H9 (cell line): Measurements from ENCODE around the gene MRC1. TPM values are rescaled to one million over a fixed set of nuclear protein-coding genes. Genes with fewer than 3 reads are reported as not detected.

ENCODE experiments used
- DNase-seq: peaks from one replicate; pipeline ENCODE4 v3.0.0-alpha.2; 2017
- H2AFZ ChIP-seq: one replicate; pipeline ENCODE4 v1.6.1; 2013; ENCODE audit warnings: mild to moderate bottlenecking, low read length, control low read depth, moderate library complexity
- H2AK5ac ChIP-seq: 2 replicates; pipeline ENCODE4 v1.6.1; 2013; ENCODE audit warnings: low read length, control low read depth, mixed read lengths; ENCODE audit not compliant: insufficient read length
- H2BK120ac ChIP-seq: one replicate; pipeline ENCODE4 v1.6.1; 2013; ENCODE audit warnings: low read depth, mild to moderate bottlenecking, low read length, control low read depth, inconsistent platforms; ENCODE audit not compliant: poor library complexity, severe bottlenecking
- H2BK12ac ChIP-seq: 2 replicates; pipeline ENCODE4 v1.6.1; 2013; ENCODE audit warnings: low read length, control low read depth, mixed read lengths, low read depth; ENCODE audit not compliant: insufficient read length
- H2BK15ac ChIP-seq: 2 replicates; pipeline ENCODE4 v1.6.1; 2013; ENCODE audit warnings: low read depth, low read length, control low read depth
- H2BK20ac ChIP-seq: one replicate; pipeline ENCODE4 v1.6.1; 2013; ENCODE audit warnings: low read depth, mild to moderate bottlenecking, low read length, control low read depth, inconsistent platforms; ENCODE audit not compliant: poor library complexity, severe bottlenecking
- H2BK5ac ChIP-seq: 2 replicates; pipeline ENCODE4 v1.6.1; 2013; ENCODE audit warnings: low read length, control low read depth, mixed read lengths; ENCODE audit not compliant: insufficient read length
- H3K14ac ChIP-seq: 2 replicates; pipeline ENCODE4 v1.6.1; 2013; ENCODE audit warnings: low read length, control low read depth; ENCODE audit not compliant: insufficient read depth
- H3K18ac ChIP-seq: 2 replicates; pipeline ENCODE4 v1.6.1; 2013; ENCODE audit warnings: low read depth, mild to moderate bottlenecking, mixed read lengths, low read length, control low read depth; ENCODE audit not compliant: insufficient read length
- H3K23ac ChIP-seq: 2 replicates; pipeline ENCODE4 v1.6.1; 2013; ENCODE audit warnings: low read length, control low read depth, mixed read lengths, low read depth; ENCODE audit not compliant: insufficient read length
- H3K23me2 ChIP-seq: 2 replicates; pipeline ENCODE4 v1.6.1; 2013; ENCODE audit warnings: low read depth, mild to moderate bottlenecking, mixed read lengths, low read length, control low read depth; ENCODE audit not compliant: insufficient read length, poor library complexity, severe bottlenecking
- H3K27ac ChIP-seq: 2 replicates; pipeline ENCODE4 v1.5.1; 2013; ENCODE audit warnings: low read length, control low read depth, mixed read lengths, low read depth; ENCODE audit not compliant: insufficient read length
- H3K27me3 ChIP-seq: 2 replicates; pipeline ENCODE4 v1.6.1; 2013; ENCODE audit warnings: low read length, control low read depth, inconsistent platforms; ENCODE audit not compliant: insufficient read depth
- H3K4ac ChIP-seq: 2 replicates; pipeline ENCODE4 v1.6.1; 2013; ENCODE audit warnings: low read depth, mild to moderate bottlenecking, control low read depth, inconsistent platforms, low read length, moderate library complexity
- H3K4me1 ChIP-seq: 2 replicates; pipeline ENCODE4 v1.6.1; 2013; ENCODE audit warnings: low read length, control low read depth, inconsistent platforms; ENCODE audit not compliant: insufficient read depth
- H3K4me2 ChIP-seq: 2 replicates; pipeline ENCODE4 v1.6.1; 2013; ENCODE audit warnings: low read length, control low read depth, mixed read lengths; ENCODE audit not compliant: insufficient read length, insufficient read depth
- H3K56ac ChIP-seq: 2 replicates; pipeline ENCODE4 v1.6.1; 2013; ENCODE audit warnings: low read depth, mild to moderate bottlenecking, mixed read lengths, low read length, control low read depth; ENCODE audit not compliant: insufficient read length
- H3K79me1 ChIP-seq: 2 replicates; pipeline ENCODE4 v1.6.1; 2013; ENCODE audit warnings: low read depth, mild to moderate bottlenecking, moderate library complexity, low read length, control low read depth, inconsistent platforms; ENCODE audit not compliant: insufficient read depth, poor library complexity, severe bottlenecking
- H3K79me2 ChIP-seq: 2 replicates; pipeline ENCODE4 v1.6.1; 2013; ENCODE audit warnings: low read length, control low read depth, inconsistent platforms; ENCODE audit not compliant: insufficient read depth
- H3K9ac ChIP-seq: 2 replicates; pipeline ENCODE4 v1.6.1; 2013; ENCODE audit warnings: low read length, control low read depth, mixed read lengths; ENCODE audit not compliant: insufficient read length; ENCODE audit errors: extremely low read depth
- H3K9me3 ChIP-seq: one replicate; pipeline ENCODE4 v1.6.1; 2013; ENCODE audit warnings: low read depth, low read length, inconsistent platforms; ENCODE audit not compliant: control insufficient read depth
- H3T11ph ChIP-seq: one replicate; pipeline ENCODE4 v1.6.1; 2013; ENCODE audit warnings: mild to moderate bottlenecking, low read length, control low read depth, inconsistent platforms
- H4K20me1 ChIP-seq: one replicate; pipeline ENCODE4 v1.6.1; 2013; ENCODE audit not compliant: control insufficient read depth, insufficient read length, insufficient read depth
- H4K5ac ChIP-seq: 2 replicates; pipeline ENCODE4 v1.6.1; 2013; ENCODE audit warnings: low read depth, mild to moderate bottlenecking, mixed read lengths, low read length, control low read depth; ENCODE audit not compliant: insufficient read length
- H4K8ac ChIP-seq: replicated peaks from 2 replicates; pipeline ENCODE4 v1.6.1; 2013; ENCODE audit warnings: low read length, control low read depth, mixed read lengths, low read depth; ENCODE audit not compliant: insufficient read length
- H4K91ac ChIP-seq: 2 replicates; pipeline ENCODE4 v1.6.1; 2013; ENCODE audit warnings: low read depth, mild to moderate bottlenecking, moderate library complexity, mixed read lengths, low read length, control low read depth; ENCODE audit not compliant: insufficient read length
- H3K27ac Mint-ChIP-seq, 3 experiments: 2 replicates in 2 of 3; 3 replicates in 1 of 3; pipeline ENCODE4 v1.8.0; 2020 to 2021; ENCODE audit warnings: mixed read lengths in 3 of 3, mild to moderate bottlenecking in 1 of 3, moderate library complexity in 1 of 3
- H3K27me3 Mint-ChIP-seq: 2 replicates; pipeline ENCODE4 v1.8.0; 2021; ENCODE audit warnings: low read depth, mild to moderate bottlenecking, moderate library complexity, mixed read lengths
- H3K36me3 Mint-ChIP-seq, 3 experiments: 2 replicates in 2 of 3; 3 replicates in 1 of 3; pipeline ENCODE4 v1.8.0; 2020 to 2021; ENCODE audit warnings: low read depth in 3 of 3, mixed read lengths in 3 of 3; ENCODE audit not compliant: insufficient read depth in 1 of 3
- H3K4me1 Mint-ChIP-seq, 2 experiments: 2 replicates each; pipeline ENCODE4 v1.8.0; 2020; ENCODE audit warnings: mixed read lengths in 2 of 2
- H3K4me3 Mint-ChIP-seq, 2 experiments: 2 replicates in 1 of 2; 3 replicates in 1 of 2; pipeline ENCODE4 v1.8.0; 2020 to 2021; ENCODE audit warnings: mild to moderate bottlenecking in 2 of 2, mixed read lengths in 2 of 2, moderate library complexity in 1 of 2
- H3K9me3 Mint-ChIP-seq, 2 experiments: 2 replicates in 1 of 2; 3 replicates in 1 of 2; pipeline ENCODE4 v1.8.0; 2020; ENCODE audit warnings: mild to moderate bottlenecking in 2 of 2, mixed read lengths in 2 of 2, moderate library complexity in 1 of 2
- CTCF ChIP-seq: fragments of 200-600 bp; sonication (generic); conservative IDR thresholded peaks from 3 replicates; pipeline ENCODE4 v1.8.0; 2021; ENCODE audit warnings: antibody characterized with exemption, mild to moderate bottlenecking
- WGBS: extraction: QIAGEN DNeasy Blood & Tissue Kit; methylation state at CpG from one replicate; pipeline ENCODE4 v1.1.7; 2013; ENCODE audit warnings: missing lambda C conversion rate, low lambda C conversion rate, mixed read lengths; ENCODE audit not compliant: insufficient read length; ENCODE audit errors: extremely low coverage; 5-methylcytosine and 5-hydroxymethylcytosine counted together
- total RNA-seq: library from RNA; stranded (reverse); gene quantifications from 2 replicates; pipeline ENCODE4 v1.2.1, GENCODE V29; 2021

Gene MRC1
- total RNA-seq, 1 experiment from 2014 or later, result not detected

- no peak for TF ChIP-seq CTCF
- Histone ChIP-seq H3K27me3 (no peaks in the 10 kb centered on the region), H4K91ac (no peak overlapping the region), H2BK15ac (no peak overlapping the region), H3K9me3 (no peaks in the 10 kb centered on the region), H3K4me1 (no peaks in the 10 kb centered on the region), H3K4me2 (no peak overlapping the region), H3K79me1 (no peaks in the 10 kb centered on the region), H2BK12ac (no peak overlapping the region), H3K27ac (no peak overlapping the region), H4K5ac (no peak overlapping the region), H2AK5ac (no peak overlapping the region), H3K56ac (no peak overlapping the region), H3K79me2 (no peaks in the 10 kb centered on the region), H3T11ph (no peak overlapping the region), H2BK120ac (no peak overlapping the region), H3K23ac (no peak overlapping the region), H2AFZ (no peak overlapping the region), H3K4ac (no peak overlapping the region), H3K23me2 (no peaks in the 10 kb centered on the region), H2BK20ac (no peak overlapping the region), H3K18ac (no peak overlapping the region), H3K14ac (no peak overlapping the region), H2BK5ac (no peak overlapping the region), H3K9ac (no peak overlapping the region), H4K8ac (no peak overlapping the region), H4K20me1 (no peaks in the 10 kb centered on the region)
- no peaks in the 10 kb centered on the region for H3K9me3 Mint-ChIP-seq
- H3K27ac Mint-ChIP-seq, result no peak overlapping the region
- H3K27me3 Mint-ChIP-seq, result no peaks in the 10 kb centered on the region; the same call in 1 of the 2 replicates
- H3K4me3 Mint-ChIP-seq, result no peak overlapping the region
- H3K36me3 Mint-ChIP-seq, result no peaks in the 10 kb centered on the region
- H3K4me1 Mint-ChIP-seq, result peaks cover 4 to 6% of the 10 kb centered on the region in 2 experiments; a peak in 2 of 4 replicates
- no CpG with 5 or more reads among the region's 2 CpGs for WGBS
- no peak for DNase-seq
Observed at GRCh38 chr10:17873946-17874345, 64.8 kb downstream of the MRC1 start.
